Smooth muscle cell of bladder (primary cell): ENCODE results near the gene ZFP69B. TPM values are rescaled to one million over a fixed set of nuclear protein-coding genes. Genes with fewer than 3 reads are reported as not detected.

Experiments
- total RNA-seq: library from RNA; depleted of rRNA; stranded (reverse); fragments of >200 nt; gene quantifications from 2 replicates; pipeline ENCODE4 v1.2.3, GENCODE V29; 2014

The ZFP69B gene
- 1.2 and 1.6 TPM in 2 replicates for total RNA-seq

GRCh38 chr1:40449684-40450494 lies at the start of gene ZFP69B:
ZFP69B (plus strand) TSS chr1:40450476; CDS start chr1:40450962, 486 bp downstream.

GRCh38 chr1:40476924-40477677 lies 26.8 kb downstream of the ZFP69B start, which contains the start of gene ZFP69:
ZFP69 (plus strand) TSS chr1:40477290; CDS start chr1:40479362, 2,072 bp downstream.

GRCh38 chr1:40508375-40509341 lies 58.4 kb downstream of the ZFP69B start, which contains the start of gene EXO5:
EXO5 (plus strand) TSS chr1:40508767; CDS start chr1:40514545, 5,778 bp downstream.

Other genes starting within 250 kb of the ZFP69B start
- not detected in 2 replicates for gene TMCO2, start 202.5 kb upstream of the ZFP69B start, total RNA-seq
- 64.7 and 85.8 TPM in 2 replicates for gene ZMPSTE24, start 192.2 kb upstream of the ZFP69B start, total RNA-seq
- gene COL9A2, start 133.2 kb upstream of the ZFP69B start, total RNA-seq = 1.7 and 1.9 TPM in 2 replicates
- 12.3 and 15.9 TPM in 2 replicates for gene SMAP2, start 76.7 kb upstream of the ZFP69B start, total RNA-seq
- gene ZFP69, start 26.8 kb downstream of the ZFP69B start, total RNA-seq = 2.5 and 2.8 TPM in 2 replicates
- 4.3 and 6.0 TPM in 2 replicates for gene EXO5, start 58.3 kb downstream of the ZFP69B start, total RNA-seq
- 2.6 and 3.1 TPM in 2 replicates for gene ZNF684, start 81.2 kb downstream of the ZFP69B start, total RNA-seq
- 0.14 and 0.18 TPM in 2 replicates for gene RIMS3, start 215.2 kb downstream of the ZFP69B start, total RNA-seq
- gene NFYC, start 241.2 kb downstream of the ZFP69B start, total RNA-seq = 15.6 and 18.0 TPM in 2 replicates